HG03558 (cell line): Measurements from ENCODE around the gene STK32A.
"Not testable (repeated sequence)": the region's sequence is repeated elsewhere in the genome, so short reads cannot be mapped to it uniquely, and the experiment has no call there.

Source experiments
- ATAC-seq: cut with Tn5 transposase; IDR thresholded peaks from one replicate; pipeline ENCODE4 v1.9.1; 2021; ENCODE audit warnings: moderate number of reproducible peaks; ENCODE audit not compliant: unreplicated experiment; ENCODE audit errors: extremely low read depth

The STK32A gene

GRCh38 chr5:147234825-147235635 is at the start of gene STK32A:
TSS of gene STK32A (plus strand) at chr5:147235026. CDS start at chr5:147239635, 4,609 bp downstream.
- no peak for ATAC-seq

GRCh38 chr5:147187099-147187540 is 47.7 kb upstream of the STK32A start:
- no peak for ATAC-seq

GRCh38 chr5:147188200-147189108 is 46.4 kb upstream of the STK32A start:
- no peak for ATAC-seq

GRCh38 chr5:147189109-147189424 is 45.8 kb upstream of the STK32A start:
- no peak for ATAC-seq

- ATAC-seq, result no peak
These were observed 44.5 kb upstream of the STK32A start for GRCh38 chr5:147190331-147190730.

- no peak for ATAC-seq
These were observed 41.7 kb upstream of the STK32A start for GRCh38 chr5:147193123-147193522.

- no peak for ATAC-seq
These were observed 34.8 kb upstream of the STK32A start for GRCh38 chr5:147200004-147200403.

- no peak for ATAC-seq
These were observed 31.6 kb upstream of the STK32A start for GRCh38 chr5:147203213-147203612.

- ATAC-seq, result no peak
These were observed 30.2 kb upstream of the STK32A start for GRCh38 chr5:147204576-147204975.

GRCh38 chr5:147208134-147208533 is 26.7 kb upstream of the STK32A start:
- no peak for ATAC-seq

GRCh38 chr5:147216552-147217154 is 18.2 kb upstream of the STK32A start:
- no peak for ATAC-seq

GRCh38 chr5:147223343-147223742 is 11.5 kb upstream of the STK32A start:
- no peak for ATAC-seq

GRCh38 chr5:147223948-147224791 is 10.7 kb upstream of the STK32A start:
- ATAC-seq, result no peak

GRCh38 chr5:147225938-147226337 is 8.9 kb upstream of the STK32A start:
- ATAC-seq, result no peak

GRCh38 chr5:147226512-147226911 is 8.3 kb upstream of the STK32A start:
- ATAC-seq, result no peak

GRCh38 chr5:147234239-147234824 is 494 bp upstream of the STK32A start:
- no peak for ATAC-seq

GRCh38 chr5:147240266-147240985 is 5.6 kb downstream of the STK32A start:
- ATAC-seq, result no peak

GRCh38 chr5:147243238-147243637 is 8.4 kb downstream of the STK32A start:
- ATAC-seq, result not testable (repeated sequence)
